Liver (tissue), 9 donors: Measurements from ENCODE around the gene CRPPA. TPM values are rescaled to one million over a fixed set of nuclear protein-coding genes. Genes with fewer than 3 reads are reported as not detected.

Experiments
- DNase-seq: peaks from one replicate; pipeline ENCODE4 v3.0.0-alpha.2; 2017; ENCODE audit warnings: low spot score
- H3K27ac ChIP-seq, 2 donors: one replicate each; pipeline ENCODE4 v1.7.0; 2013; ENCODE audit warnings: inconsistent platforms in 2 of 2, low read length in 2 of 2, control low read depth in 1 of 2, low read depth in 1 of 2, mild to moderate bottlenecking in 1 of 2
- H3K27me3 ChIP-seq, 4 donors: one replicate each; pipeline versions ENCODE4 v1.6.1 to v1.7.0; 2013; ENCODE audit warnings: low read length in 3 of 4, inconsistent platforms in 1 of 4, mild to moderate bottlenecking in 1 of 4, moderate library complexity in 1 of 4; ENCODE audit not compliant: control insufficient read depth in 4 of 4, insufficient read depth in 4 of 4
- H3K36me3 ChIP-seq, 4 donors: one replicate each; pipeline versions ENCODE4 v1.6.1 to v1.7.0; 2013; ENCODE audit warnings: low read length in 3 of 4, mild to moderate bottlenecking in 3 of 4, low read depth in 1 of 4, moderate library complexity in 1 of 4; ENCODE audit not compliant: control insufficient read depth in 4 of 4, insufficient read depth in 3 of 4
- H3K4me1 ChIP-seq, 4 donors: one replicate each; pipeline versions ENCODE4 v1.6.1 to v1.7.0; 2013; ENCODE audit warnings: low read length in 3 of 4, mild to moderate bottlenecking in 3 of 4, moderate library complexity in 1 of 4; ENCODE audit not compliant: control insufficient read depth in 4 of 4, insufficient read depth in 4 of 4
- H3K4me3 ChIP-seq, 3 donors: one replicate each; pipeline versions ENCODE4 v1.6.1 to v1.7.0; 2013; ENCODE audit warnings: low read length in 3 of 3, control low read depth in 1 of 3, low read depth in 1 of 3, mild to moderate bottlenecking in 1 of 3
- H3K9ac ChIP-seq, 2 donors: one replicate each; pipeline ENCODE4 v1.7.0; 2013; ENCODE audit warnings: low read length in 2 of 2, mild to moderate bottlenecking in 2 of 2, moderate library complexity in 2 of 2, control low read depth in 1 of 2, low read depth in 1 of 2
- H3K9me3 ChIP-seq, 4 donors: one replicate each; pipeline versions ENCODE4 v1.6.1 to v1.7.0; 2013; ENCODE audit warnings: low read length in 3 of 4; ENCODE audit not compliant: control insufficient read depth in 4 of 4
- ATF3 ChIP-seq: IDR thresholded peaks from 2 replicates; pipeline ENCODE4 v1.6.1; 2016; ENCODE audit warnings: antibody characterized with exemption
- FOXA1 ChIP-seq: IDR thresholded peaks from 2 replicates; pipeline ENCODE4 v1.6.1; 2016; ENCODE audit warnings: antibody characterized with exemption
- GABPA ChIP-seq, 2 donors: IDR thresholded peaks in 1 of 2; conservative IDR thresholded peaks in 1 of 2; 2 replicates each; pipeline ENCODE4 v1.6.1; 2016; ENCODE audit warnings: antibody characterized with exemption in 2 of 2, mild to moderate bottlenecking in 1 of 2, moderate library complexity in 1 of 2
- HNF4G ChIP-seq: IDR thresholded peaks from 2 replicates; pipeline ENCODE4 v1.6.1; 2016; ENCODE audit warnings: antibody characterized with exemption
- JUND ChIP-seq, 2 donors: IDR thresholded peaks; 2 replicates each; pipeline ENCODE4 v1.6.1; 2016; ENCODE audit warnings: antibody characterized with exemption in 2 of 2
- MAX ChIP-seq: IDR thresholded peaks from 2 replicates; pipeline ENCODE4 v1.6.1; 2016; ENCODE audit warnings: antibody characterized with exemption
- RAD21 ChIP-seq, 2 donors: IDR thresholded peaks; 2 replicates each; pipeline ENCODE4 v1.6.1; 2016; ENCODE audit warnings: antibody characterized with exemption in 2 of 2, mild to moderate bottlenecking in 2 of 2
- RXRA ChIP-seq, 2 donors: IDR thresholded peaks; 2 replicates each; pipeline ENCODE4 v1.6.1; 2017 to 2018; ENCODE audit warnings: antibody characterized with exemption in 2 of 2, mild to moderate bottlenecking in 1 of 2
- SP1 ChIP-seq: IDR thresholded peaks from 2 replicates; pipeline ENCODE4 v1.6.1; 2018; ENCODE audit warnings: antibody characterized with exemption, mild to moderate bottlenecking
- TAF1 ChIP-seq: conservative IDR thresholded peaks from 2 replicates; pipeline ENCODE4 v1.6.1; 2016; ENCODE audit warnings: antibody characterized with exemption, mild to moderate bottlenecking
- WGBS: extraction: QIAGEN DNeasy Blood & Tissue Kit; methylation state at CpG from one replicate; pipeline ENCODE4 v1.1.7; 2013; 5-methylcytosine and 5-hydroxymethylcytosine counted together
- polyA plus RNA-seq, 2 donors: library from polyadenylated mRNA; stranded (reverse) in 1 of 2; unstranded in 1 of 2; fragments of 200-250 nt in 1 of 2; fragments of >200 nt in 1 of 2; fragmentation: Nextera tagmentation in 1 of 2; extraction: Ambion mirVana in 1 of 2; gene quantifications; one replicate each; pipeline versions ENCODE4 v1.2.1 to v1.2.3, GENCODE V29; 2013 to 2015
- total RNA-seq, 2 donors: library from RNA; depleted of rRNA; stranded (reverse); fragments of >200 nt; gene quantifications; one replicate each; pipeline ENCODE4 v1.2.3, GENCODE V29; 2014
- TF ChIP-seq, protein P1 (sequence below): IDR thresholded peaks from 2 replicates; pipeline ENCODE4 v1.6.1; 2016; ENCODE audit warnings: antibody characterized with exemption, mild to moderate bottlenecking
- TF ChIP-seq, protein P2 (sequence below): fragments of 150-350 bp; IDR thresholded peaks from 2 replicates; pipeline ENCODE4 v1.5.1; 2017; ENCODE audit warnings: improper control_type of control experiment, low read depth, low read length; ENCODE audit not compliant: missing input control
- TF ChIP-seq, protein P3 (sequence below): IDR thresholded peaks from 2 replicates; pipeline ENCODE4 v1.6.1; 2016; ENCODE audit warnings: antibody characterized with exemption
- donor health status: healthy.
- donor health status: healthy.
- donor health status: healthy.
- donor health status: healthy.
- donor health status: healthy.

CRPPA gene
- total and polyA plus RNA-seq, 4 donors = 0.47 to 3.7 (median 1.8) TPM

GRCh38 chr7:16463520-16463919 lies 42.2 kb upstream of the CRPPA start:
- Histone ChIP-seq H3K4me3 (no peak overlapping the region), H3K36me3 (no peaks in the 10 kb centered on the region), H3K27me3 (no peaks in the 10 kb centered on the region), H3K9me3 (no peaks in the 10 kb centered on the region), H3K27ac (no peak overlapping the region), H3K4me1 (no peaks in the 10 kb centered on the region), H3K9ac (no peak overlapping the region)
- 62% methylated on average over 2 of the region's 2 CpGs for WGBS
- TF ChIP-seq HNF4G (no peak), GABPA (IDR thresholded peaks at IDR 0.05 in 1 of 2, conservative IDR thresholded peaks at IDR 0.05 in 1 of 2) (no peak), TAF1 (no peak), JUND (IDR thresholded peaks at IDR 0.05) (no peak), RXRA (IDR thresholded peaks at IDR 0.05) (no peak), RAD21 (IDR thresholded peaks at IDR 0.05) (no peak), SP1 (no peak), MAX (no peak), FOXA1 (no peak), ATF3 (no peak)
- TF ChIP-seq, protein P1, sequence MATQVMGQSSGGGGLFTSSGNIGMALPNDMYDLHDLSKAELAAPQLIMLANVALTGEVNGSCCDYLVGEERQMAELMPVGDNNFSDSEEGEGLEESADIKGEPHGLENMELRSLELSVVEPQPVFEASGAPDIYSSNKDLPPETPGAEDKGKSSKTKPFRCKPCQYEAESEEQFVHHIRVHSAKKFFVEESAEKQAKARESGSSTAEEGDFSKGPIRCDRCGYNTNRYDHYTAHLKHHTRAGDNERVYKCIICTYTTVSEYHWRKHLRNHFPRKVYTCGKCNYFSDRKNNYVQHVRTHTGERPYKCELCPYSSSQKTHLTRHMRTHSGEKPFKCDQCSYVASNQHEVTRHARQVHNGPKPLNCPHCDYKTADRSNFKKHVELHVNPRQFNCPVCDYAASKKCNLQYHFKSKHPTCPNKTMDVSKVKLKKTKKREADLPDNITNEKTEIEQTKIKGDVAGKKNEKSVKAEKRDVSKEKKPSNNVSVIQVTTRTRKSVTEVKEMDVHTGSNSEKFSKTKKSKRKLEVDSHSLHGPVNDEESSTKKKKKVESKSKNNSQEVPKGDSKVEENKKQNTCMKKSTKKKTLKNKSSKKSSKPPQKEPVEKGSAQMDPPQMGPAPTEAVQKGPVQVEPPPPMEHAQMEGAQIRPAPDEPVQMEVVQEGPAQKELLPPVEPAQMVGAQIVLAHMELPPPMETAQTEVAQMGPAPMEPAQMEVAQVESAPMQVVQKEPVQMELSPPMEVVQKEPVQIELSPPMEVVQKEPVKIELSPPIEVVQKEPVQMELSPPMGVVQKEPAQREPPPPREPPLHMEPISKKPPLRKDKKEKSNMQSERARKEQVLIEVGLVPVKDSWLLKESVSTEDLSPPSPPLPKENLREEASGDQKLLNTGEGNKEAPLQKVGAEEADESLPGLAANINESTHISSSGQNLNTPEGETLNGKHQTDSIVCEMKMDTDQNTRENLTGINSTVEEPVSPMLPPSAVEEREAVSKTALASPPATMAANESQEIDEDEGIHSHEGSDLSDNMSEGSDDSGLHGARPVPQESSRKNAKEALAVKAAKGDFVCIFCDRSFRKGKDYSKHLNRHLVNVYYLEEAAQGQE = no peak
- TF ChIP-seq, protein P2, sequence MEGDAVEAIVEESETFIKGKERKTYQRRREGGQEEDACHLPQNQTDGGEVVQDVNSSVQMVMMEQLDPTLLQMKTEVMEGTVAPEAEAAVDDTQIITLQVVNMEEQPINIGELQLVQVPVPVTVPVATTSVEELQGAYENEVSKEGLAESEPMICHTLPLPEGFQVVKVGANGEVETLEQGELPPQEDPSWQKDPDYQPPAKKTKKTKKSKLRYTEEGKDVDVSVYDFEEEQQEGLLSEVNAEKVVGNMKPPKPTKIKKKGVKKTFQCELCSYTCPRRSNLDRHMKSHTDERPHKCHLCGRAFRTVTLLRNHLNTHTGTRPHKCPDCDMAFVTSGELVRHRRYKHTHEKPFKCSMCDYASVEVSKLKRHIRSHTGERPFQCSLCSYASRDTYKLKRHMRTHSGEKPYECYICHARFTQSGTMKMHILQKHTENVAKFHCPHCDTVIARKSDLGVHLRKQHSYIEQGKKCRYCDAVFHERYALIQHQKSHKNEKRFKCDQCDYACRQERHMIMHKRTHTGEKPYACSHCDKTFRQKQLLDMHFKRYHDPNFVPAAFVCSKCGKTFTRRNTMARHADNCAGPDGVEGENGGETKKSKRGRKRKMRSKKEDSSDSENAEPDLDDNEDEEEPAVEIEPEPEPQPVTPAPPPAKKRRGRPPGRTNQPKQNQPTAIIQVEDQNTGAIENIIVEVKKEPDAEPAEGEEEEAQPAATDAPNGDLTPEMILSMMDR = no peak
- DNase-seq = no peak

DNA sequence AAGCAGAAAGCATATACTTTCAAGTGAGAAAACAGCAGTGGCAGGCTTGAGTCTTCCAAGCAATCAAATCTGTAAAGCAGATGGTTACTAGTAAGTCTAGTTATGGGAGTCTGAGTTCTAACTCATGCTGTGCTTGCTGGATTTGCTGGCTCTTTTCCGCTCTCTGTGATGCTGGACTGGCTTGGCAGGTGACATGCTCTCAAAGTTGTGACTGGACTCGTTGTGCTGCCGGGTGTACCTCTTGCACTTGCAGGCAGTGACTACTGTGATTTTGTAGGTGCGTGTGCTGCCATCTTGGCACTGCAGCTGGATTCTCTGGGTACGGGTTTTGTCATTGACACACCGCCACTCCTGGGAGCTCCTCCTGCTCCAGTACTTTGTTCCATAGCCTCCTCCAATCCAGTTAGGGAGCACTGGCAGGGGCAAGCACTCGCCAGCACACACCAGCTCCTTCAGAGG lies 41.1 kb upstream of the CRPPA start:
- Histone ChIP-seq H3K4me3 (no peak overlapping the region), H3K36me3 (no peaks in the 10 kb centered on the region)
- 96% methylated on average over 7 of the region's 7 CpGs for WGBS

More for the DNA sequence above, 41.1 kb upstream of the CRPPA start:
- DNase-seq = no peak
- Histone ChIP-seq H3K27ac (no peak overlapping the region), H3K9me3 (no peaks in the 10 kb centered on the region), H3K9ac (no peak overlapping the region), H3K4me1 (no peaks in the 10 kb centered on the region), H3K27me3 (no peaks in the 10 kb centered on the region)
- TF ChIP-seq HNF4G = no peak
- no peak for TF ChIP-seq MAX
- no peak for TF ChIP-seq FOXA1
- TF ChIP-seq, protein P3, sequence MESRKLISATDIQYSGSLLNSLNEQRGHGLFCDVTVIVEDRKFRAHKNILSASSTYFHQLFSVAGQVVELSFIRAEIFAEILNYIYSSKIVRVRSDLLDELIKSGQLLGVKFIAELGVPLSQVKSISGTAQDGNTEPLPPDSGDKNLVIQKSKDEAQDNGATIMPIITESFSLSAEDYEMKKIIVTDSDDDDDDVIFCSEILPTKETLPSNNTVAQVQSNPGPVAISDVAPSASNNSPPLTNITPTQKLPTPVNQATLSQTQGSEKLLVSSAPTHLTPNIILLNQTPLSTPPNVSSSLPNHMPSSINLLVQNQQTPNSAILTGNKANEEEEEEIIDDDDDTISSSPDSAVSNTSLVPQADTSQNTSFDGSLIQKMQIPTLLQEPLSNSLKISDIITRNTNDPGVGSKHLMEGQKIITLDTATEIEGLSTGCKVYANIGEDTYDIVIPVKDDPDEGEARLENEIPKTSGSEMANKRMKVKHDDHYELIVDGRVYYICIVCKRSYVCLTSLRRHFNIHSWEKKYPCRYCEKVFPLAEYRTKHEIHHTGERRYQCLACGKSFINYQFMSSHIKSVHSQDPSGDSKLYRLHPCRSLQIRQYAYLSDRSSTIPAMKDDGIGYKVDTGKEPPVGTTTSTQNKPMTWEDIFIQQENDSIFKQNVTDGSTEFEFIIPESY = no peak
- no peak for TF ChIP-seq GABPA (IDR thresholded peaks at IDR 0.05 in 1 of 2, conservative IDR thresholded peaks at IDR 0.05 in 1 of 2)
